Adrenal gland (tissue), 12 donors: Measurements from ENCODE around the gene ALCAM. TPM values are rescaled to one million over a fixed set of nuclear protein-coding genes. Genes with fewer than 3 reads are reported as not detected.

ENCODE experiments used
- DNase-seq, 7 donors: peaks; one replicate each; pipeline ENCODE4 v3.0.0-alpha.2; 2019 to 2020
- H3K27ac ChIP-seq, 5 donors: fragments of 200-600 bp; sonication (generic) in 4 of 5; 1 replicate in 3 of 5; 2 replicates in 2 of 5; pipeline versions ENCODE4 v1.5.1 to v1.8.0; 2016 to 2020; ENCODE audit warnings: mild to moderate bottlenecking in 1 of 5
- H3K27me3 ChIP-seq: fragments of 200-600 bp; 2 replicates; pipeline ENCODE4 v1.8.0; 2021
- H3K36me3 ChIP-seq, 2 donors: fragments of 200-600 bp; replicated peaks in 1 of 2; 1 replicate in 1 of 2; 2 replicates in 1 of 2; pipeline versions ENCODE4 v1.5.1 to v1.8.0; 2018 to 2022
- H3K4me1 ChIP-seq, 2 donors: fragments of 200-600 bp; replicated peaks in 1 of 2; 1 replicate in 1 of 2; 2 replicates in 1 of 2; pipeline versions ENCODE4 v1.5.1 to v1.8.0; 2018 to 2021
- H3K4me3 ChIP-seq, 4 donors: fragments of 200-600 bp; sonication (generic) in 3 of 4; one replicate each; pipeline ENCODE4 v1.5.1; 2016 to 2018
- H3K9me3 ChIP-seq, 3 donors: fragments of 200-600 bp; sonication (generic) in 1 of 3; replicated peaks in 1 of 3; 1 replicate in 2 of 3; 2 replicates in 1 of 3; pipeline versions ENCODE4 v1.5.1 to v1.8.0; 2016 to 2021
- POLR2A ChIP-seq, 2 donors: fragments of 450-650 bp; IDR thresholded peaks; one replicate each; pipeline ENCODE4 v1.6.1; 2017; ENCODE audit warnings: antibody characterized with exemption in 2 of 2, mild to moderate bottlenecking in 2 of 2, moderate library complexity in 1 of 2
- WGBS, 4 donors: extraction: QIAGEN DNeasy Blood & Tissue Kit in 2 of 4; methylation state at CpG; one replicate each; pipeline versions ENCODE4 v1.1.5 to v1.1.7; 2013 to 2017; 5-methylcytosine and 5-hydroxymethylcytosine counted together
- intact Hi-C, 2 donors: fragments of 100-400 bp; cut with DNase I; formaldehyde crosslinking; loops; one replicate each; pipeline versions ENCODE4 v1.14.1 to v1.15.0; 2022 to 2023
- polyA plus RNA-seq, 3 donors: library from polyadenylated mRNA; stranded (reverse); fragments of 200-250 nt in 2 of 3; fragments of 350-450 nt in 1 of 3; fragmentation: Illumina TruSeq in 1 of 3; extraction: RNeasy Lipid Tissue Mini Kit (QIAGEN cat#74804) in 1 of 3; gene quantifications; one replicate each; pipeline ENCODE4 v1.2.3, GENCODE V29; 2013 to 2014
- total RNA-seq, 9 donors: library from RNA; depleted of rRNA in 4 of 9; stranded (reverse); fragments of >200 nt in 4 of 9; fragments of 120-200 nt in 1 of 9; fragmentation: NEBNext Ultra II Directional in 1 of 9; extraction: Animal tissue kit (Norgen Biotek cat#: 25700) in 1 of 9; gene quantifications; one replicate each; pipeline versions ENCODE4 v1.1.0 to v1.2.4, GENCODE V29; 2013 to 2023
- TF ChIP-seq, protein P1 (sequence below), 6 experiments: fragments of 450-650 bp in 4 of 6; fragments of 200-600 bp in 2 of 6; sonication (generic) in 1 of 6; IDR thresholded peaks; 1 replicate in 5 of 6; 2 replicates in 1 of 6; pipeline versions ENCODE4 v1.5.1 to v1.8.0; 2016 to 2021; ENCODE audit warnings: antibody characterized with exemption in 6 of 6, mild to moderate bottlenecking in 2 of 6, moderate library complexity in 1 of 6
- donor health status: healthy with polysubstance abuse.
- donor health status: Bipolar disorder and iron deficiency.
- donor health status: DM: yes; HTN: yes; CAD: no.
- donor health status: DM: no; HTN: no; CAD: no.
- donor health status: DM: no; HTN: no; CAD: no.
- donor health status: DM: yes; HTN: yes; CAD: no.

Gene ALCAM
- total and polyA plus RNA-seq, 12 donors = 9.1 to 64.1 (median 23.9) TPM

DNA sequence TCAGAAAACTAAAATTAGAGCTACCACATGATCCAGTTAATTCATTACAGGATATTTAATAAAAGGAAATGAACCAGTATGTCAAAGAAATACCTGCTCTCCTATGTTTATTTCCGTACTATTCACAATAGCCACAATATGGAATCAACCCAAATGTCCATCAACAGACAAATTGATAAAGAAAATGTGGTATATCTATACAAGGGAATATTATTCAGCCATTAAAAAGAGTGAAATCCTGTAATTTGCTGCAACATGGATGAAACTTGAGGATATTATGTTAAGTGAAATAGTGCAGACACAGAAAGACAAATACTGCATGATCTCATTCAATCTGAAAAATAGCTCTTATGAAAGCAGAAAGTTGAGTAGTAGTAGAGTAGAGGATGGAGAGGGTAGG lies 33.7 kb upstream of the ALCAM start:
- H3K36me3 ChIP-seq = no peaks in the 10 kb centered on the region
- 69 to 87% (median 81%) methylated on average over 1 of the region's 1 CpG for WGBS, 4 donors
- DNase-seq = no peak
- H3K9me3 ChIP-seq = no peaks in the 10 kb centered on the region
- intact Hi-C loops = no loop called here
- H3K27ac ChIP-seq = no peak overlapping the region
- H3K27me3 ChIP-seq = no peaks in the 10 kb centered on the region
- no peak overlapping the region for H3K4me3 ChIP-seq
- no peak for TF ChIP-seq POLR2A (IDR thresholded peaks at IDR 0.05)
- TF ChIP-seq, protein P1, sequence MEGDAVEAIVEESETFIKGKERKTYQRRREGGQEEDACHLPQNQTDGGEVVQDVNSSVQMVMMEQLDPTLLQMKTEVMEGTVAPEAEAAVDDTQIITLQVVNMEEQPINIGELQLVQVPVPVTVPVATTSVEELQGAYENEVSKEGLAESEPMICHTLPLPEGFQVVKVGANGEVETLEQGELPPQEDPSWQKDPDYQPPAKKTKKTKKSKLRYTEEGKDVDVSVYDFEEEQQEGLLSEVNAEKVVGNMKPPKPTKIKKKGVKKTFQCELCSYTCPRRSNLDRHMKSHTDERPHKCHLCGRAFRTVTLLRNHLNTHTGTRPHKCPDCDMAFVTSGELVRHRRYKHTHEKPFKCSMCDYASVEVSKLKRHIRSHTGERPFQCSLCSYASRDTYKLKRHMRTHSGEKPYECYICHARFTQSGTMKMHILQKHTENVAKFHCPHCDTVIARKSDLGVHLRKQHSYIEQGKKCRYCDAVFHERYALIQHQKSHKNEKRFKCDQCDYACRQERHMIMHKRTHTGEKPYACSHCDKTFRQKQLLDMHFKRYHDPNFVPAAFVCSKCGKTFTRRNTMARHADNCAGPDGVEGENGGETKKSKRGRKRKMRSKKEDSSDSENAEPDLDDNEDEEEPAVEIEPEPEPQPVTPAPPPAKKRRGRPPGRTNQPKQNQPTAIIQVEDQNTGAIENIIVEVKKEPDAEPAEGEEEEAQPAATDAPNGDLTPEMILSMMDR (IDR thresholded peaks at IDR 0.05) = no peak
- H3K4me1 ChIP-seq = no peaks in the 10 kb centered on the region

DNA sequence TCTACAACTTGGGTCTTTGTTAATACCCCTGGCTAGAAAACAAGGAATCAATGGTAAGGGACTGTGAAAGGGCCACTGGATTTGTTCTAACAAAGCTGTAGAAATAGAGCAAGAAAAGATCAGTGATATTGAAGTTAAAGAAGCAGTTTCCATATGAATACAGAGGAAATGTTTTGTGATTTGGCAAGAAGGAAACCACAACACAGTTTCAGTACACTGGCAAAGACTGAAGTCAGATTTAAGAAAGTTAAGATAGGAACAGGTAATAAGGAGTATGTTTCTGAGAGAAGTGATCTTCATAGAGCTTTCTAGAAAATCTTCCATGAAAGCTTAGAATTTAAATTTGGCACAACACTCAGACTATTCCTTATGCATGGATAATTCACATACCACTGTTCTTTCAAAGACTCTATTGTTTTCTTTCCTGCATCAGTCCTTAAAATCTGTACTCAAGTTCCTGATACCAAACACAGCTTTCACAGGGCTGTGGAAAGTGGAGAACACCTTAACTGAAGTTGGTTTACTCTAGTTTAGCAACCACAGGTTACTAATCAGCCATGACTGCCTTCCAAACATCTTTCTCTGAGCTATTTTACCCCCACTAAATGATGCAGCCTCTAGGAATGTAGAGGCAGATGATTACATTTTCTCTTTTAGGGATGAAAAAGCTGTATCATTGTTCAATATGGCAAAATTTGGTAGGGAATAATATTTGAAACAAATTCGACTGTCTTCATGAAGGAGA lies 32.4 kb upstream of the ALCAM start:
- Histone ChIP-seq H3K4me3 (no peak overlapping the region), H3K27me3 (no peaks in the 10 kb centered on the region), H3K4me1 (no peaks in the 10 kb centered on the region), H3K9me3 (no peaks in the 10 kb centered on the region), H3K36me3 (no peaks in the 10 kb centered on the region), H3K27ac (no peak overlapping the region)
- DNase-seq = no peak
- WGBS, 4 donors = 57 to 74% (median 68%) methylated on average over 1 of the region's 1 CpG
- intact Hi-C loops = no loop called here
- no peak for TF ChIP-seq POLR2A (IDR thresholded peaks at IDR 0.05)
- TF ChIP-seq, protein P1 (IDR thresholded peaks at IDR 0.05) = no peak

DNA sequence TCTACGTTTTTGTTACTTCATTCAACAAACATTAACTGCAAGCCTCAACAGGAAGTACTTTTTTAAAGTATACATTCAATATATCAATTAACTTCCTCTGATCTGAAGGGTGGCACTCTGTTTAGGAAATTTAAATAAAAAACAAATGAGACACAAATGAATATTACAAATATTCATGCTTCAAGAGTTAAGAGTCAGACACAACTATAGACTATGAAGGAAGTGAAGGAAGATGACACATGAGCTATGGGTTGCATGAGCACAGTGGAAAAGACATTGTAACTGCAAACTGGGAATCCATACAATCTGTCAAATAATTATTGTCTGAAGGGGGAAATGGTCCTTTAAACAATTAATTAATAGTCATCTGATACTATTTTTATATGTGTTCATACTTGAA lies 26.8 kb upstream of the ALCAM start:
- Histone ChIP-seq H3K27ac (no peak overlapping the region), H3K4me1 (no peaks in the 10 kb centered on the region), H3K9me3 (peaks cover 0 to 3% (median 0%) of the 10 kb centered on the region in 3 donors), H3K4me3 (no peak overlapping the region), H3K36me3 (no peaks in the 10 kb centered on the region), H3K27me3 (no peaks in the 10 kb centered on the region)
- no peak for DNase-seq
- 43 to 74% (median 53%) methylated on average over 1 of the region's 1 CpG for WGBS, 4 donors
- TF ChIP-seq, protein P1 (IDR thresholded peaks at IDR 0.05) = no peak
- intact Hi-C loops = no loop called here

DNA sequence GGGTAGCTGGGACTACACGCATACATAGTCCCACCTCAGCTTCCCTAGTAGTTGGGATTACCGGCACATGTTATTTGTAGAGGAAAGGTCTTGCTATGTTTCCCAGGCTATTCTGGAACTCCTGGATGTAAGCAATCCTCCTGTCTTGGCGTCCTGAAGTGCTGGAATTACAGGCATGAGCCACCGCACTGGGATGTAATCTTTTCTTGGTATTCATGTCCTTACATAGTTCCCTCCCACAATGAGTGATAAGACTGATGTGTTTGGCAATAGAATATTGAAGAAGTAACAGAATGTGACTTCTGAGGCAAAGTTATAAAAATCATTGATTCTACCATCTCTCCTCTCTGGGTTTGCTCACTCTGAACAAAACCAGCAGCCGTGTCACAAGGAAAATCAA lies 22.7 kb upstream of the ALCAM start:
- 70 to 76% (median 74%) methylated on average over 5 of the region's 5 CpGs for WGBS, 4 donors
- no peaks in the 10 kb centered on the region for H3K4me1 ChIP-seq
- DNase-seq = no peak
- H3K27ac ChIP-seq = no peak overlapping the region
- H3K9me3 ChIP-seq = peaks cover 0 to 3% (median 0%) of the 10 kb centered on the region in 3 donors
- intact Hi-C loops = no loop called here
- H3K4me3 ChIP-seq = no peak overlapping the region
- TF ChIP-seq, protein P1 (IDR thresholded peaks at IDR 0.05) = no peak
- TF ChIP-seq POLR2A (IDR thresholded peaks at IDR 0.05) = no peak
- H3K36me3 ChIP-seq = no peaks in the 10 kb centered on the region
- H3K27me3 ChIP-seq = no peaks in the 10 kb centered on the region
